HEK293 (cell line): ENCODE measurements around the gene C2orf66.
A peak's percentile ranks its signal among the peaks of the same experiment; 100 is the strongest.

Experiments used
- GLI2 ChIP-seq: fragments of 450-650 bp; formaldehyde crosslinking; IDR thresholded peaks from 2 replicates; pipeline ENCODE4; 2017; ENCODE audit warnings: missing biosample characterization, missing genetic modification characterization, low read depth, borderline replicate concordance
- HOXC10 ChIP-seq: sonication (generic); formaldehyde crosslinking; IDR thresholded peaks from 2 replicates; pipeline ENCODE4 v1.8.1; 2023; ENCODE audit warnings: mild to moderate bottlenecking, missing genetic modification reagents
- PATZ1 ChIP-seq: fragments of 450-650 bp; formaldehyde crosslinking; IDR thresholded peaks from 2 replicates; pipeline ENCODE4 v1.5.1; 2016; ENCODE audit warnings: missing biosample characterization, missing genetic modification characterization
- PRDM10 ChIP-seq: fragments of 450-650 bp; formaldehyde crosslinking; IDR thresholded peaks from 2 replicates; pipeline ENCODE4 v1.5.1; 2016; ENCODE audit warnings: missing biosample characterization, missing genetic modification characterization
- ZBTB7A ChIP-seq: fragments of 450-650 bp; formaldehyde crosslinking; IDR thresholded peaks from 2 replicates; pipeline ENCODE4 v1.5.1; 2016; ENCODE audit warnings: low read depth, missing biosample characterization, missing genetic modification characterization
- ZBTB8A ChIP-seq: fragments of 450-650 bp; formaldehyde crosslinking; IDR thresholded peaks from 2 replicates; pipeline ENCODE4 v1.5.1; 2016; ENCODE audit warnings: missing biosample characterization, missing genetic modification characterization
- ZFP69B ChIP-seq: fragments of 450-650 bp; formaldehyde crosslinking; IDR thresholded peaks from 2 replicates; pipeline ENCODE4 v1.5.1; 2016; ENCODE audit warnings: missing biosample characterization, missing genetic modification characterization
- ZNF10 ChIP-seq: fragments of 450-650 bp; formaldehyde crosslinking; IDR thresholded peaks from 2 replicates; pipeline ENCODE4 v1.5.1; 2017; ENCODE audit warnings: missing biosample characterization, missing genetic modification characterization
- ZNF112 ChIP-seq: fragments of 450-650 bp; formaldehyde crosslinking; IDR thresholded peaks from 2 replicates; pipeline ENCODE4 v1.5.0; 2017; ENCODE audit warnings: missing biosample characterization, missing genetic modification characterization
- ZNF132 ChIP-seq: fragments of 450-650 bp; formaldehyde crosslinking; IDR thresholded peaks from 2 replicates; pipeline ENCODE4 v1.5.1; 2017; ENCODE audit warnings: missing biosample characterization, missing genetic modification characterization, borderline replicate concordance
- ZNF148 ChIP-seq: fragments of 450-650 bp; formaldehyde crosslinking; IDR thresholded peaks from 2 replicates; pipeline ENCODE4 v1.5.0; 2017; ENCODE audit warnings: missing biosample characterization, missing genetic modification characterization, borderline replicate concordance
- ZNF18 ChIP-seq: fragments of 450-650 bp; formaldehyde crosslinking; IDR thresholded peaks from 2 replicates; pipeline ENCODE4 v1.5.1; 2016; ENCODE audit warnings: missing biosample characterization, missing genetic modification characterization
- ZNF19 ChIP-seq: fragments of 450-650 bp; formaldehyde crosslinking; IDR thresholded peaks from 2 replicates; pipeline ENCODE4; 2016; ENCODE audit warnings: missing biosample characterization, missing genetic modification characterization, low read depth
- ZNF394 ChIP-seq: fragments of 450-650 bp; formaldehyde crosslinking; IDR thresholded peaks from 2 replicates; pipeline ENCODE4 v1.5.1; 2016; ENCODE audit warnings: missing biosample characterization, missing genetic modification characterization, mild to moderate bottlenecking, moderate library complexity, borderline replicate concordance
- ZNF423 ChIP-seq: fragments of 450-650 bp; formaldehyde crosslinking; IDR thresholded peaks from 2 replicates; pipeline ENCODE4 v1.5.1; 2016; ENCODE audit warnings: missing biosample characterization, missing genetic modification characterization
- ZNF433 ChIP-seq: fragments of 450-650 bp; formaldehyde crosslinking; IDR thresholded peaks from 2 replicates; pipeline ENCODE4 v1.5.1; 2016; ENCODE audit warnings: missing biosample characterization, missing genetic modification characterization, low read depth
- ZNF473 ChIP-seq: fragments of 450-650 bp; formaldehyde crosslinking; IDR thresholded peaks from 2 replicates; pipeline ENCODE4 v1.5.1; 2017; ENCODE audit warnings: missing biosample characterization, missing genetic modification characterization
- ZNF488 ChIP-seq: fragments of 450-650 bp; formaldehyde crosslinking; IDR thresholded peaks from 2 replicates; pipeline ENCODE4 v1.5.1; 2016; ENCODE audit warnings: missing biosample characterization, missing genetic modification characterization
- ZNF555 ChIP-seq: fragments of 450-650 bp; formaldehyde crosslinking; conservative IDR thresholded peaks from 2 replicates; pipeline ENCODE4 v1.5.1; 2017; ENCODE audit warnings: missing biosample characterization, mild to moderate bottlenecking, missing genetic modification characterization, inconsistent platforms
- ZNF596 ChIP-seq: fragments of 450-650 bp; IDR thresholded peaks from 2 replicates; pipeline ENCODE4 v1.5.0; 2018; ENCODE audit warnings: missing biosample characterization, mild to moderate bottlenecking, missing genetic modification characterization, moderate library complexity
- ZNF692 ChIP-seq: fragments of 450-650 bp; formaldehyde crosslinking; IDR thresholded peaks from 2 replicates; pipeline ENCODE4 v1.5.1; 2016; ENCODE audit warnings: missing biosample characterization, missing genetic modification characterization
- ZNF747 ChIP-seq: fragments of 450-650 bp; formaldehyde crosslinking; IDR thresholded peaks from 2 replicates; pipeline ENCODE4 v1.5.1; 2016; ENCODE audit warnings: missing biosample characterization, missing genetic modification characterization
- ZNF777 ChIP-seq: fragments of 450-650 bp; formaldehyde crosslinking; IDR thresholded peaks from 2 replicates; pipeline ENCODE4 v1.5.1; 2017; ENCODE audit warnings: missing biosample characterization, missing genetic modification characterization, borderline replicate concordance
- ZNF785 ChIP-seq: fragments of 450-650 bp; formaldehyde crosslinking; IDR thresholded peaks from 2 replicates; pipeline ENCODE4 v1.5.1; 2016; ENCODE audit warnings: missing biosample characterization, missing genetic modification characterization
- ZNF791 ChIP-seq: fragments of 450-650 bp; formaldehyde crosslinking; IDR thresholded peaks from 2 replicates; pipeline ENCODE4 v1.5.1; 2016; ENCODE audit warnings: missing biosample characterization, missing genetic modification characterization
- ZSCAN16 ChIP-seq: fragments of 450-650 bp; formaldehyde crosslinking; IDR thresholded peaks from 2 replicates; pipeline ENCODE4 v1.5.1; 2016; ENCODE audit warnings: missing biosample characterization, missing genetic modification characterization
- ZXDB ChIP-seq: fragments of 450-650 bp; formaldehyde crosslinking; IDR thresholded peaks from 2 replicates; pipeline ENCODE4 v1.5.1; 2016; ENCODE audit warnings: missing biosample characterization, missing genetic modification characterization

The C2orf66 gene

GRCh38 chr2:196853301-196854087 lies 44.3 kb upstream of the C2orf66 start (continued):
- TF ChIP-seq GLI2 (tag by site-specific recombination) (peak; percentile 90), ZNF112 (tag by site-specific recombination) (no peak), ZFP69B (tag by site-specific recombination) (no peak), ZNF433 (tag by site-specific recombination) (no peak), ZNF132 (no peak), ZBTB8A (peak; percentile 59), ZNF791 (no peak), ZXDB (tag by site-specific recombination) (peak; percentile 96), ZNF473 (tag by site-specific recombination) (no peak), ZNF18 (peak; percentile 90), ZNF10 (peak; percentile 55; the same call in 1 of the 2 replicates), ZNF596 (tag by site-specific recombination) (0 out of 2 replicates have a peak, but pooled peaks have one; percentile 17), ZSCAN16 (no peak), ZNF692 (tag by site-specific recombination) (0 out of 2 replicates have a peak, but pooled peaks have one; percentile 68), ZBTB7A (no peak), HOXC10 (no peak), ZNF148 (tag by site-specific recombination) (no peak), PATZ1 (tag by site-specific recombination) (no peak), ZNF747 (tag by site-specific recombination) (no peak), ZNF785 (tag by site-specific recombination) (no peak), ZNF394 (0 out of 2 replicates have a peak, but pooled peaks have one; percentile 14), ZNF488 (peak; percentile 58), ZNF777 (no peak), ZNF423 (tag by site-specific recombination) (no peak), ZNF555 (tag by site-specific recombination) (no peak), ZNF19 (0 out of 2 replicates have a peak, but pooled peaks have one; percentile 74), PRDM10 (tag by site-specific recombination) (0 out of 2 replicates have a peak, but pooled peaks have one; percentile 27)
